Trophoblast cell (in vitro differentiated cells and primary cell): ENCODE data around the gene ZSWIM6.

Experiments
- DNase-seq, 2 donors: peaks; one replicate each; pipeline ENCODE4 v3.0.0-alpha.2; 2016
- H2AFZ ChIP-seq: 2 replicates; pipeline ENCODE4 v1.6.1; 2013; ENCODE audit warnings: low read length, moderate library complexity, mild to moderate bottlenecking; ENCODE audit not compliant: insufficient read depth, poor library complexity
- H2AK5ac ChIP-seq: 2 replicates; pipeline ENCODE4 v1.6.1; 2013; ENCODE audit warnings: mild to moderate bottlenecking, low read length
- H2BK120ac ChIP-seq: 2 replicates; pipeline ENCODE4 v1.6.1; 2013; ENCODE audit warnings: low read length, mild to moderate bottlenecking, moderate library complexity; ENCODE audit not compliant: insufficient read depth, poor library complexity
- H2BK12ac ChIP-seq: 2 replicates; pipeline ENCODE4 v1.6.1; 2013; ENCODE audit warnings: mild to moderate bottlenecking, low read length, moderate library complexity
- H2BK5ac ChIP-seq: 2 replicates; pipeline ENCODE4 v1.6.1; 2013; ENCODE audit warnings: low read length, low read depth, moderate library complexity, mild to moderate bottlenecking; ENCODE audit not compliant: poor library complexity
- H3K14ac ChIP-seq: 2 replicates; pipeline ENCODE4 v1.6.1; 2013; ENCODE audit warnings: mild to moderate bottlenecking, low read length
- H3K18ac ChIP-seq: 2 replicates; pipeline ENCODE4 v1.6.1; 2013; ENCODE audit warnings: mild to moderate bottlenecking, low read length
- H3K23ac ChIP-seq: 2 replicates; pipeline ENCODE4 v1.6.1; 2013; ENCODE audit warnings: low read length
- H3K27ac ChIP-seq: 2 replicates; pipeline ENCODE4 v1.5.1; 2013; ENCODE audit warnings: low read depth, mild to moderate bottlenecking, inconsistent platforms, low read length, moderate library complexity
- H3K27me3 ChIP-seq: 2 replicates; pipeline ENCODE4 v1.6.1; 2013; ENCODE audit warnings: inconsistent platforms, mild to moderate bottlenecking, low read length, moderate library complexity; ENCODE audit not compliant: insufficient read depth
- H3K36me3 ChIP-seq, 2 experiments: 1 replicate in 1 of 2; 2 replicates in 1 of 2; pipeline ENCODE4 v1.6.1; 2013; ENCODE audit warnings: low read length in 2 of 2, mild to moderate bottlenecking in 2 of 2, moderate library complexity in 1 of 2; ENCODE audit not compliant: insufficient read depth in 2 of 2, control insufficient read depth in 1 of 2
- H3K4ac ChIP-seq: 2 replicates; pipeline ENCODE4 v1.6.1; 2013; ENCODE audit warnings: low read depth, mild to moderate bottlenecking, low read length, moderate library complexity
- H3K4me1 ChIP-seq, 2 experiments: 1 replicate in 1 of 2; 2 replicates in 1 of 2; pipeline ENCODE4 v1.6.1; 2013; ENCODE audit warnings: low read length in 2 of 2, mild to moderate bottlenecking in 2 of 2, moderate library complexity in 1 of 2; ENCODE audit not compliant: insufficient read depth in 2 of 2, control insufficient read depth in 1 of 2
- H3K4me2 ChIP-seq: 2 replicates; pipeline ENCODE4 v1.6.1; 2013; ENCODE audit warnings: inconsistent platforms, mild to moderate bottlenecking, low read length, moderate library complexity
- H3K4me3 ChIP-seq: 2 replicates; pipeline ENCODE4 v1.5.1; 2013; ENCODE audit warnings: mild to moderate bottlenecking, low read depth, low read length, inconsistent platforms
- H3K79me1 ChIP-seq: one replicate; pipeline ENCODE4 v1.6.1; 2013; ENCODE audit warnings: low read length
- H3K79me2 ChIP-seq: 2 replicates; pipeline ENCODE4 v1.6.1; 2013; ENCODE audit warnings: low read length, mild to moderate bottlenecking; ENCODE audit not compliant: control insufficient read depth, insufficient read depth, poor library complexity
- H3K9ac ChIP-seq: 2 replicates; pipeline ENCODE4 v1.6.1; 2013; ENCODE audit warnings: mild to moderate bottlenecking, low read length
- H3K9me3 ChIP-seq: 2 replicates; pipeline ENCODE4 v1.6.1; 2013; ENCODE audit warnings: low read depth, mild to moderate bottlenecking, control low read depth, inconsistent platforms, low read length; ENCODE audit not compliant: insufficient read depth
- H4K12ac ChIP-seq: 2 replicates; pipeline ENCODE4 v1.6.1; 2013; ENCODE audit warnings: low read depth, mild to moderate bottlenecking, low read length, moderate library complexity
- H4K8ac ChIP-seq: 2 replicates; pipeline ENCODE4 v1.6.1; 2013; ENCODE audit warnings: low read depth, mild to moderate bottlenecking, low read length, moderate library complexity
- H4K91ac ChIP-seq: one replicate; pipeline ENCODE4 v1.6.1; 2013; ENCODE audit warnings: low read depth, mild to moderate bottlenecking, low read length, moderate library complexity
- whole genome bisulfite sequencing: extraction: QIAGEN DNeasy Blood & Tissue Kit; methylation state at CpG from one replicate; pipeline ENCODE4 v1.1.7; 2013; ENCODE audit warnings: missing lambda C conversion rate; ENCODE audit not compliant: insufficient read length, insufficient coverage; ENCODE audit errors: extremely low coverage; 5-methylcytosine and 5-hydroxymethylcytosine counted together

ZSWIM6 gene

DNA sequence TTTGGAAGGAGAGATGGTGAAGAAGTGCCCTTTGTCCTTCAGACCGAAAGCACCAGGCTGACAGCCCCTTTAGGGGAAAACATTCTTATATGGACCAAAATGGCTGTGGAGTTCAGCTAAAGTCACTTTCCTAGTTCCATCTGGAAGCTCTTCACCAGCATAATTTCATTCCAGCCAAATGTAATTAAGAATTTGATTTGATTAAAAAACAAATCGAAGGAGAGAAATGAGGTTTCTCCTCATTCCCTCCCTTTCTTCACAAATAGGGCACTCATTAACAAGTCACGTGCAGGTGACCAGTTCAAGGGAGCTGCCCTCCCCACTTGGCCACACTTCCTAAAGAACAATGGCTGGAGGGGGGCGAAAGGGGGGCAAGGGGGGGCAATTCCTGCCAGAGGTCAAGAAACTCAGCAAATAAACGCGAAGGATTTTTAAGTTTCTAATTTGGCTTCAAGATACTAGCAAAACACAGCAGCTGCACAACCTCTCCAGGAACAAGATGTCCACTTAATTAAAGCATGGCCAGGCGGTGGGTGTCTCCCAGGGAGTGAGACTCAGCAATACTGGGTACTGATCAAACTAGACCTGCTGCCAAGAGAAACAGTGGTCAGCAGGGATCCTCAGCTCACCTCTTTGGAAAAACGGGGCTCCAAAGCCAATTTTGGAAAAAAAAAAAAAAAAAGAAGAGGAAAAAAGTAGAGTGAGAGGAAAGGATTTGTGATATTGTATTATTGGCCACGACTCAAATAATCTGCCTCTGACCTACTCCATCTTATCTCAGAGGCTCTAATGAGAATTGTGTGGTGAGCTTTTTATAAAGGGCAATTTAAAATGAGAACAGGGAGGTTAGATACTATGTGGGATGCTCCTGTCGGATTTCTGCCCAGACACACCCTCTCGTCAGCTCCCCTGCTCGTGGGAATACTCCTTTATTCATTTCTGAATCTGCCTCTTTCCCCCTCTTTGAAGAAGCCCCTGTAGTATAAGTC is 254.3 kb downstream of the ZSWIM6 start:
- Histone ChIP-seq H3K9me3 (no peaks in the 10 kb centered on the region), H3K79me1 (no peaks in the 10 kb centered on the region), H4K8ac (no peak overlapping the region), H2BK5ac (no peak overlapping the region), H3K14ac (no peak overlapping the region), H2BK12ac (no peak overlapping the region), H3K18ac (no peak overlapping the region), H2AFZ (no peak overlapping the region), H3K23ac (no peak overlapping the region), H2AK5ac (no peak overlapping the region), H3K27ac (no peak overlapping the region), H3K9ac (no peak overlapping the region), H3K36me3 (no peaks in the 10 kb centered on the region), H3K4ac (no peak overlapping the region), H3K79me2 (no peaks in the 10 kb centered on the region), H4K91ac (no peak overlapping the region), H3K4me3 (no peak overlapping the region), H4K12ac (no peak overlapping the region), H3K4me2 (no peak overlapping the region), H3K4me1 (no peaks in the 10 kb centered on the region), H3K27me3 (no peaks in the 10 kb centered on the region), H2BK120ac (no peak overlapping the region)
- no CpG with 5 or more reads among the region's 12 CpGs for WGBS
- no peak for DNase-seq

DNA sequence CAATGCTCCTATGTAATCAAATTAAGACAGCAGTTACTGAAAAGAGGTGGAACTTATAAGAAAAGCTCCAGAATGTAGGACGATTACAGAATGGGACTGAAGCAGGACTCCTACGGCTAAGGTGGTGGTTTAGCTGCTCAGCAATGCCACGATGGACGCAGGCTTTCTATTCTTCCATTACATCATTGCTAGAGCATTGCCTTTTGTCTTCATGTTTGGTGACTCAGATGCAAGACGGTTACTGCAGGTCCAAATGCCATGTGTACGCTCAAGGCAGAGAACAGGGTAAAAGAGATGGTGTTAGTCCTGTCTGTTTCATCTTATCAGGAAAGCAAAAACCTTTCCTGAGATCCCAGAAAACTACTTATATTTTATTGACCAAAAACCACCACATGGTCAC is 255.1 kb downstream of the ZSWIM6 start:
- Histone ChIP-seq H4K8ac (no peak overlapping the region), H2BK120ac (no peak overlapping the region), H3K36me3 (no peaks in the 10 kb centered on the region), H3K9ac (no peak overlapping the region), H3K79me2 (no peaks in the 10 kb centered on the region), H3K4me2 (no peak overlapping the region), H3K14ac (no peak overlapping the region), H3K9me3 (no peaks in the 10 kb centered on the region), H4K12ac (no peak overlapping the region), H4K91ac (no peak overlapping the region), H3K4ac (no peak overlapping the region), H2AK5ac (no peak overlapping the region), H3K23ac (no peak overlapping the region), H2BK5ac (no peak overlapping the region), H3K27me3 (no peaks in the 10 kb centered on the region), H3K79me1 (no peaks in the 10 kb centered on the region), H3K18ac (no peak overlapping the region), H3K4me1 (no peaks in the 10 kb centered on the region), H2AFZ (no peak overlapping the region), H2BK12ac (no peak overlapping the region), H3K4me3 (no peak overlapping the region), H3K27ac (no peak overlapping the region)
- DNase-seq = peak in 1 of 2 donors; percentile 44
- no CpG with 5 or more reads among the region's 6 CpGs for whole genome bisulfite sequencing

DNA sequence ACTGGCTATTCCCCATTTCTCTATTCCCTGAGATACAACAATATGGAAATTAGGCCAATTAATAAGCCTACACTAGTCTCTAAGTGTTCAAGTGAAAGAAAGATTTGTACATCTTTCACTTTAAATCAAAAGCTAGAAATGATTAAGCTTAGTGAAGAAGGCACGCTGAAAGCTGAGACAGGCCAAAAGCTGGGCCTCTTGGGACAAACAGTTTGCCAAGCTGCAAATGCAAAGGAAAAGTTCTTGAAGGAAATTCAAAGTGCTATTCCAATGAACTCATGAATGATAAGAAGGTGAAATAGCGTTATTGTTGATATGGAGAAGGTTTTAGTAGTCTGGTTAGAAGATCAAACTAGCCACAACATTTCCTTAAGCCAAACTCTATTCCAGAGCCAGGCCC is 256.2 kb downstream of the ZSWIM6 start:
- Histone ChIP-seq H3K14ac (no peak overlapping the region), H3K27me3 (no peaks in the 10 kb centered on the region), H3K4ac (no peak overlapping the region), H3K9ac (no peak overlapping the region), H3K79me1 (no peaks in the 10 kb centered on the region), H2BK5ac (no peak overlapping the region), H2BK12ac (no peak overlapping the region), H3K36me3 (no peaks in the 10 kb centered on the region), H2AFZ (no peak overlapping the region), H3K4me3 (no peak overlapping the region), H3K27ac (no peak overlapping the region), H3K79me2 (no peaks in the 10 kb centered on the region), H3K23ac (no peak overlapping the region), H3K9me3 (no peaks in the 10 kb centered on the region), H3K4me2 (no peak overlapping the region), H2BK120ac (no peak overlapping the region), H4K8ac (no peak overlapping the region), H3K18ac (no peak overlapping the region), H4K91ac (no peak overlapping the region), H2AK5ac (no peak overlapping the region), H3K4me1 (no peaks in the 10 kb centered on the region), H4K12ac (no peak overlapping the region)
- no peak for DNase-seq
- WGBS = no CpG with 5 or more reads among the region's 2 CpGs

DNA sequence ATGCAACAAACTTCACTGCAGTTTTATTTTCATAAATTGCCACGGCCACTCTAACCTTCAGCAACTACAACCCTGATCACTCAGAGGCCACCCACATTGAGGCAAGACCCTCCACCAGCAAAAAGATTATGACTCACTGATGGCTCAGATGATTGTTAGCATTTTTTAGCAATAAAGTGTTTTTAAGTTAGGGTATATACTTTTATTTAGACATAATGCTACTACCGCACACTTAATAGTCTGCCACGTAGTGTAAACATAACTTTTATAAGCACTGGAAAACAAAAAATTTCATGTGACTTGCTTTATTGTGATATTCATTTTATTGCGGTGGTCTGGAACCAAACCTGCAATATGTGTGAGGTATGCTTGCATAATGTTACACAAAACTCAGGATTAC is 257.9 kb downstream of the ZSWIM6 start:
- no peak overlapping the region for H3K18ac ChIP-seq
- no peak overlapping the region for H4K8ac ChIP-seq
- DNase-seq = no peak
- no peak overlapping the region for H2BK120ac ChIP-seq
- H3K36me3 ChIP-seq = no peaks in the 10 kb centered on the region
- no peak overlapping the region for H2BK5ac ChIP-seq
- no peak overlapping the region for H2AK5ac ChIP-seq
- H3K4me3 ChIP-seq = no peak overlapping the region
- no peak overlapping the region for H2BK12ac ChIP-seq
- H3K9ac ChIP-seq = no peak overlapping the region
- no peaks in the 10 kb centered on the region for H3K79me1 ChIP-seq
- no peak overlapping the region for H3K4ac ChIP-seq
- no peak overlapping the region for H3K14ac ChIP-seq
- H3K27me3 ChIP-seq = no peaks in the 10 kb centered on the region
- no peaks in the 10 kb centered on the region for H3K79me2 ChIP-seq
- H3K27ac ChIP-seq = no peak overlapping the region
- H3K4me2 ChIP-seq = no peak overlapping the region
- H4K12ac ChIP-seq = no peak overlapping the region
- no peaks in the 10 kb centered on the region for H3K9me3 ChIP-seq
- WGBS = no CpG with 5 or more reads among the region's 4 CpGs
- H3K23ac ChIP-seq = no peak overlapping the region
- no peak overlapping the region for H2AFZ ChIP-seq
- H4K91ac ChIP-seq = no peak overlapping the region
- no peaks in the 10 kb centered on the region for H3K4me1 ChIP-seq
